Breast epithelium (tissue), 3 donors: ENCODE results near the gene CDHR3.

Source experiments
- CTCF ChIP-seq, 3 donors: fragments of 450-650 bp; IDR thresholded peaks; one replicate each; pipeline ENCODE4 v1.5.1; 2016 to 2017; ENCODE audit warnings: antibody characterized with exemption in 3 of 3, mild to moderate bottlenecking in 3 of 3, moderate library complexity in 3 of 3
- POLR2A ChIP-seq: fragments of 450-650 bp; IDR thresholded peaks from one replicate; pipeline ENCODE4 v1.6.1; 2016; ENCODE audit warnings: antibody characterized with exemption, mild to moderate bottlenecking, moderate library complexity

GRCh38 chr7:105917659-105918058, 45.4 kb upstream of the CDHR3 start:
- TF ChIP-seq CTCF (IDR thresholded peaks at IDR 0.05), result no peak
- TF ChIP-seq POLR2A, result no peak
